Bone marrow (tissue), 2 donors: Measurements from ENCODE around the gene ARMCX1.
"Not testable (repeated sequence)": the region's sequence is repeated elsewhere in the genome, so short reads cannot be mapped to it uniquely, and the experiment has no call there.

ENCODE experiments used
- DNase-seq, 2 donors: peaks; one replicate each; lab custom pipeline; 2025; lab: John Stamatoyannopoulos, UW

Gene ARMCX1

DNA sequence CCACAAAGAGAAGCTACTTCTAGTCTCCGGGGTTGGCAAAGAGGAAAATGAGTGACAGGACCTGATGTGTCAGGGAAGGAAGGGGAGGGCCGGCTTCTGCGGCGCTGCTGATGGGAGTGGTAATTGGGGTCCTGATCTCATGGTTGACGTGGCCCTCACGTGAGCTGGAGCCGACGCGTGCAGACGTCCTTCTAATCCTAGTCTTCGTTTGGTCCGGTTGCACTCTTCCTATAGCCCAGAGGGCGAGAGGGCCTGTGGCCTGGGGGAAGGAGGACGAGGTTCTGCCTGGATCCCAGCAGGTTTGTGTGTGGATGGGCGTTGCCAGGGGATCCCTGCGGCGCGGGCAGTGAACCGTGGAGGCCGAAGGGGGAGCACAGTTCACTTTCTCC is at the start of gene ARMCX1:
Gene ARMCX1 (plus strand): TSS at position 186 of the 389 bp plus-strand sequence. CDS start 2,384 bp downstream, outside the sequence.
- DNase-seq: peak; percentile 14 to 56

DNA sequence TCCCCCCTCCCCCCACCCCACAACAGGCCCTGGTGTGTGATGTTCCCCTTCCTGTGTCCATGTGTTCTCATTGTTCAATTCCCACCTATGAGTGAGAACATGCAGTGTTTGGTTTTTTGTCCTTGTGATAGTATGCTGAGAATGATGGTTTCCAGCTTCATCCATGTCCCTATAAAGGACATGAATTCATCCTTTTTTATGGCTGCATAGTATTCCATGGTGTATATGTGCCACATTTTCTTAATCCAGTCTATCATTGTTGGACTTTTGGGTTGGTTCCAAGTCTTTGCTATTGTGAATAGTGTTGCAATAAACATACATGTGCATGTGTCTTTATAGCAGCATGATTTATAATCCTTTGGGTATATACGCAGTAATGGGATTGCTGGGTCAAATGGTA is 47.4 kb upstream of the ARMCX1 start:
- DNase-seq: not testable (repeated sequence)

DNA sequence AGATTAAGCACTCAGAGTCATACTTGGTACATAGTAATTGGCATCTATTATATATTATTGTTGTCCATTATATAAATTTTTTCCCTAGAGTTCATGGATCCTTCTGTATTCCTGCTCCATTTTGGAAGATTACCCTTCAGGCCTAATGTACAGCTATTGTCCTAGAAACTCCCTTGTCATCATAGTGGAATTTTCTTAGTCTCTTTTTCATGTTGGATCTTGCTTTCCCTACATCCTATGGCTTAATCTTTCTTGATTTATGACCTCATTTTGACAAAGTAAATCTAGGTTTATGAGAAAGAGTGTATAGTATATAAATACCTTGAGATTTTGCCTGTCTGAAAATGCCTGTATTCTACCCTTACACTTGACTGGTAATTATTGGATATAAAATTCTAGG is 43.0 kb upstream of the ARMCX1 start:
- no peak for DNase-seq

DNA sequence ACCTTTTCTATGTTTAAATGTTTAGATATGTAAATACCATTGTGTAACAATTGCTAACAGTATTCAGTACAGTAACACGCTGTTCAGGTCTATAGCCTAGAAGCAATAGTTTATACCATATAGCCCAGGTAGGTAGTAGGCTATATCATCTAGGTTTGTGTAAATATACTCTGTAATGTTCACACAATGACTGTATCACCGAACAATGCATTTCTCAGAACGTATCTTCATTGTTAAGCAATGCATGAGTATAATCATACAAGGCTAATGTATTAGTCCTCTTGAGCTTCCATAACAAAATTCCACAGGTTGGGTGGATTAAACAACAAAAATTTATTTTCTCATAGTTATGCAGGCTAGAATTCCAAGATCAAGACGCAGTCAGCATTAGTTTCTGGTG is 42.4 kb upstream of the ARMCX1 start:
- no peak for DNase-seq

DNA sequence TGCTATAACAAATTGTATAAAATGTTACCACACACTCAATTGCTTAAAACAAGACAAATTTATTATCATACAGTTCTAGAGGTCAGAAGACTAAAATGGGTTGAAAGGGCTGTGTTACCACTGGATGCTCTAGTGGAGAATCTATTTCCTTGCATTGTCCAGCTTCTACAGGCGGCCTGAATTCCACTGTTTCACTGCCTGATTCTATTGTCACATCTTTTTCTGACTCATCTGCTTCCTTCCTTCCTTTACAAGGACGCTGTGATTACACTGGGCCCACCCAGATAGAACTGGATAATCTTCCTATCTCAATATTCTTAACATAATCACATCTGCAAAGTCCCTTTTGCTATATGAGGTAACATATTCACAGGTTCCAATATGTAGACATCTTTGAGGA is 19.4 kb upstream of the ARMCX1 start:
- DNase-seq: no peak

DNA sequence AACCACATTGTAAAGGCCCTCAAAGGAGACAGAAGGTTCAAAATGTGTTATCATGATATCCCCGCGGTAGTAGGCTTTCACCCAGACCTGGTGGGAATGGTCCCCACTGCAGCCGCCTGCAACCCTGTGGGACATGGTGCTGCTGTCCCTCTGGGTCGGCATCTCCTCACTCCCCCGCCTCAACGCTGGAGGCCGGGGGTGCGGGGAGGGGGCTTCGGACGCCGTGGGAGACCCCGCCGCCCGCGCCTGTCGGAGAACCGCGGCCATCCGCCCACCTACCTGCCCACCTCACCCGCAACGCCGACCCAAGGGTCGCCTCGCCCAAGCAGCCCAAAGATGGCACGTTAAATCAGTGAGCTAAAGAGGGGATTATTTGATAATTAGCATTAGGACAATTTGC is 11.2 kb upstream of the ARMCX1 start:
- no peak for DNase-seq

DNA sequence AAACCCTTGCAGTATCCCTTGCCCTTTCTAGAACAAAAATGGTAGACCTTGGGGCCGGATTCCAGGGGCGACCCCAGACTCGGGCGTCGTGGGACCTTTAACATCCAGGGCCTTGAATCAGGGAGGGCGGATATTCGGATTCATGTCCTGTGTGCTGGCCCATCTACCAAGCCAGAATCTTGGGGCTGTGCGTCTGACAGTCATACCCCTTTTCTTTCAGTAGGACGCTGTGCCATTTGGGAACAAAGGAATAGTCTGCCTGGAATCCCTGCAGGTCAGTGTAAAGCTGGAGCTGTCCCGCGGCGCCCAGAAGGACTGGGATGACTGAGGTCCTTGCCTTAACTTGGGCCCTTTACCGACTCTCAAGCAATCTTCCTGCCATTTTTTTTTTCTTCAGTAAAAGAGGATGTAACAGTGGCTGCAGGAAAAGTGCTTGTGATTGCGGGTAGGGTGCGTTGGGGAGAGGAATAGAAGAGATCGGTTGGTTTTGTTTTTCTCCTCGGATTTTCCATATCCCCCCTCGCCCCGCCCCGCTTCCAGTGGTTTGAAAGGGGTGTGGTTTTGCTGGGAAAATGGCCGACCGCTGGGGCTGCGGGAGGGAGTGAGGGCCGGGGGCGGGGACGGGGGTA is 518 bp downstream of the ARMCX1 start:
- DNase-seq: peak in 1 of 2 donors; percentile 8

DNA sequence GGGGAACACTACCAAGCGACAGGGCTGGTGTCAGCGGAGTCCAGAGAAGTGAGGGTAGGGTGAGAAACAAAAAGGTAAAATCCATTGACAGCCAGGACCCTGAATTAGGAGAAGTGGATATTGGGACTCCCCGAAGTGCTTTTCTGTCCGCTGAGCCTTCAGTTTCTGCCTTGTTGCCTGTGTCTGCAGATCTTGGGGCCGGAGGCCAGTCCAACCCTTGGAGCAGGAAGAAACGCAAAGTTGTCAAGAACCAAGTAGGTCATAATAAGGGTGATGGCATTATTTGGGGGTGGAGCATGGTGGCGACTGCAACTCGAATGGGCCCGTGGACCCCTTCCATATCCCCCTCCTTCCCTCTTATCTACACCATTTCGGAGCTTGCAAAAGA is 1.0 kb downstream of the ARMCX1 start:
- DNase-seq: no peak

DNA sequence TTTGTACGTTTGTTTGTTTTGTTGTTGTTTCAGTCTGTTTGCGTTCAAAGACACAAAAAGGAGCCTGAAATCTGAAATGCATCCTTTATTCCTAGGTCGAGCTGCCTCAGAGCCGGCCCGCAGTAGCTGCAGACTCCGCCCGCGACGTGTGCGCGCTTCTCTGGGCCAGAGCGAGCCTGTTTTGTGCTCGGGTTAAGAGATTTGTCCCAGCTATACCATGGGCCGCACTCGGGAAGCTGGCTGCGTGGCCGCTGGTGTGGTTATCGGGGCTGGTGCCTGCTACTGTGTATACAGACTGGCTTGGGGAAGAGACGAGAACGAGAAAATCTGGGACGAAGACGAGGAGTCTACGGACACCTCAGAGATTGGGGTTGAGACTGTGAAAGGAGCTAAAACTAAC is 2.4 kb downstream of the ARMCX1 start:
- DNase-seq: no peak

DNA sequence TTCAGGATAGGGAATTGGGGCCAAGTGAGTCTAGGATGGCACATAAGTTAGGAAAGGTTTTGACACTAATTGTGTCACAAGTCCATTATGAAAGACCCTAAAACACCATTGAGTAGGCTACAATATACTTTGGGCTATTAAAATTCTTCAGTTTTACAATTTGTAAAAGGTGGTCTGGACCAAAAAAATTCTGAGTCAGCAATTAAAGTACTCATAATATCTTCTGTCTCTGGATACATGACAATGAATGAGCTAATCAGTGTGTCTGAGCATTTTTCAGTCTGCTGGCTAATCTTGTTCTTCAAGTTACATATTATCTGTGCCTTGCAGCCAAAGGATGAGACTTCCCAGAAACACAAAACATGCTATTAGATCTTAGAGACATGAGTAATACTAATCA is 14.3 kb downstream of the ARMCX1 start:
- DNase-seq: no peak

DNA sequence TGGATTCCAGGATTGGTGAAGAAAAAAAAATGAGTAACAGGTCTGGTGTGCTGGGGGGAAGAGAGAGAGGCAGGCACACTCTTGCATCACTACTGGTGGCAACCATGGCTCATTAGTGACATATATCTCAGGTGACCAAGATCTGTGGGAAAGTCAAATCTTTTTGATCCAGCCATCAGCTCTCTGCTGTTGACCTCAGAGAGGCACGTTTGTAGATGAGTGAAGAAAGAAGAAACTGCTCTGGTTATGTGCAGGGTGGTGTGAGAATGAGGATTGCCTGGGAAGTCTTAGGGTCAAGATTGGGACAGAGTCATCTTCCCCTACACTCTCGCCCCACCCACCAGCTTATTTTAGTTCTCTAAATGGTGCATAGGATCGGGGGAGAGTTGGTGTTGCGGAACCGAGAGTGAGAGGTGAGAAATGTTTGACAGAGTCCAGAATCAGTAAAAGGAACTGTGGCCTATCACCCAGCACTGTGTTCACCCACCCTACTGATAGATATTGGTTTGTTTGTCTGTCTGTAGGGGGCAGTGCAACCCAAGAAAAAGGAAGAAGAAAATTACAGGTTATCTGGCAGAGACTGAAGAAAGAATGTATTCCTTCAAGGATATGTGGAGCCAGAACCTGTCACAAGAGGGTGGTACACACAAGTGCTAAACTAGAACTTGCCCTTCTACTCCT is 45.5 kb downstream of the ARMCX1 start:
- DNase-seq: peak in 1 of 2 donors; percentile 30

DNA sequence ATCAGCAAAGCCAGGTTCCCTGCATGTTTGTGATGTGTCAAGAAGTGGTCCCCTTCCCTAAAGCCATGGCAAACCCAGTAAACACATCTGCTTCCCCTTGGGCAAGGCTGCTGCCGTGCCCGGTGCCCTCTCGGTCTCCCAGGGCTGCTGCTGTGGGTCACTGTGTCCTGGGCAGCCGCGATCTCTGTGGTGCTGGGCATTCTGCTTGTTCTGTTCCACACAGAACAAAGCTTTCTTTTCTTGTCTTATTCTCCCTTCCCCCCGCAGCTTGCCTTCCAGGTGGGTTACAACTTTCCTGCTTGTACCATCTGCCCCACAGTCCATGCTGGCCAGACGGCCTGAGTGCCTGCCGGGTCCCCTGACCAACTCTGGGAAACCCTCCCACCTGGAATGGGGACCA is 49.2 kb downstream of the ARMCX1 start:
- not testable (repeated sequence) for DNase-seq

DNA sequence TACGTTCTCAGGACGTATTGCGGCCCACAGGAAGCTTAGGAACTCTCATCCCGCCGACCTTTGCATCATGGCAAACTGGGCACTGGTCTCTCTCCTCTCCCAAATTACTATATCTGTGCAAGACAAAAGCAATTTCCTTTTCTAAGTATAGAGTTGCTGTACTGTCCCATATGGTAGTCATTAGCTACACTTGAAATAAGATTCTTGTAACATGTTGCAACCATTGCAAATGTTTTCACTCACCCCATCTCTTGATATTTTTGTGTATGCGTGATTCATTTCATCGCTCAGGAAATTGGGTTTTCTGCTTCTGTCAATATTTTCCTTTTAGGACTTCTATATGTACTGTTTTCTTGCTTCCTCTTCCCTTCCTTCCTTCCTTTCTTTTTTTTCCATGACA is 51.7 kb downstream of the ARMCX1 start:
- no peak for DNase-seq
